ENCODE results near the gene PRSS48. TPM values are rescaled to one million over a fixed set of nuclear protein-coding genes. Genes with fewer than 3 reads are reported as not detected.

The PRSS48 gene, protein sequence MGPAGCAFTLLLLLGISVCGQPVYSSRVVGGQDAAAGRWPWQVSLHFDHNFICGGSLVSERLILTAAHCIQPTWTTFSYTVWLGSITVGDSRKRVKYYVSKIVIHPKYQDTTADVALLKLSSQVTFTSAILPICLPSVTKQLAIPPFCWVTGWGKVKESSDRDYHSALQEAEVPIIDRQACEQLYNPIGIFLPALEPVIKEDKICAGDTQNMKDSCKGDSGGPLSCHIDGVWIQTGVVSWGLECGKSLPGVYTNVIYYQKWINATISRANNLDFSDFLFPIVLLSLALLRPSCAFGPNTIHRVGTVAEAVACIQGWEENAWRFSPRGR
- total RNA-seq (2022; extraction: Qiagen RNA extraction; ENCODE audit: low read depth), result not detected in 5 replicates

DNA sequence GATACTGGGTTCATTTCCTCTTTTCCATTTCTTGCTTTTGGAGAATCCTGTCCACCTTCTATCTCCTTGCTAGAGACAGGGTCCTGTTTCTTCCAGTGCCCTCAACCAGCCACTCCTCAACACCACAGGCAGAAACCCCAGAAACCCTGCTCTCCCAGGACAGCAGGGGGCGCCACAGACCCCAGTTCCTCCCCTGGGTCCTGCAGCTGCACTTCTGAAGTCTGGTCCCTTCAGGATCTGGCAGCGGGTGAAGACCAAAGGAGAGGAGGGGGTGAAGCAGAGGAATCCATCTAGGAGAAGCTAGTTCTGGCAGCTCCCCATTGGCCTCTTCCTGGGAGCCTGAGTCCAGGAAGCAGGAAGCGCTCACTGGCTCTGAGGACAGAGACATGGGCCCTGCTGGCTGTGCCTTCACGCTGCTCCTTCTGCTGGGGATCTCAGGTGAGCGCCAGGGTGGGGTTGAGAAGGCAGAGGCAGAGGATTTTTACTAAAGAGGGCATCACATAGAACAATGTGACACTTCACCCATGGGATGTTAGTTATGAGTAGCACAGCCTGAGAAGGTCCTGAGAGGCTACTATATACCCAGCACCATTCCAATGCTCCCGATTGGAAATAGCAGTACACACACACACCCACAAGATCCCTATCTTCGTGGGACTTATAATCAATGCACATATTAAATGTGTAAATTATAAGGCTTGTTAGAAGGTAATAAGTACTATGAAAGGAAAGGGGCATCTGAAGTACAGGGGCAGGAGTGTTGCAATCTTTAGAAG lies at the start of gene PRSS48:
Gene PRSS48 (plus strand): TSS at position 375 of the 776 bp plus-strand sequence. CDS start 12 bp downstream, at position 387.

DNA sequence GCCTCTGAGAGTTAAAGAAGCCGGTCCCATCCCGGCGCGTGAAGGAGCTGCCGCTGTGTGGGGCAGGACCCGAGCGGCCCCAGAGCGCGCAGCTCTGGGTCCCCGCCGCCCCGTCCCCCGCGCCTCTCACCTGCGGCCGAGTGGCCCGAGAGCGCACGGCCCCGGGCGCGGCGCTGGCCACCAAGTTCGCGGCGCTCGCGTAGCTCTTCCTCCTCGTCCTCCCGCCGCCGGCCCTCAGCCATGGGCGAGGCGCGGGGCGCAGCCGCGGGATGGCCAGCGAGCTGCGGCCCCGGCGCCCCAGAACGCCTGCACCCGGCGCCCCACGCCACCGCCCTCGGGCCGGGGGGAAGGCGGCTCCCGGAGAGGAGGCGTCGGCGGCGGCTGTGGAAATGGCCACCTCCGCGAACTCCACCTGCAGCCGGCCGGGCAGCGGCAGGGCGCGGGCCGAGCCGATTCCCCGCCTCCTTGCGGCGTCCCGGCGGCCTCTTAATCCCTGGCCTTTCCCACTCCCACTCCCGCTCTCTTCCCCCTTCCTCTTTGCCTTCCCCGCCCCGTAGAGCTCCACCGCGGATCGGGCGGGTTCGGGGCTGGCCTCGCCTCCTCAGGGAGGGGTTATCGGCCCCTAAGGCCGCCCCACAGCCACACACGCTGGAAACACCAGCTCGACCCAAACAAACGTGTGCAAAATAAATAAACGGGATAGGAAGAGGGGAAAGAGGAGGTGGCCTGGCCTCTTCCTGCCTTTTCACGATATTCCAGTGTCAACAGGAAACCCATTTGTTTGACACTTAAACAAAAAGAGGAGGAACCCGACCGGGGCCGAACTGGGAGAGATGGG lies 48.4 kb downstream of the PRSS48 start, which contains the start of gene SH3D19:
Gene SH3D19 (minus strand): TSS at position 495 of the 838 bp plus-strand sequence. CDS start 253 bp downstream, at position 242.

Other genes with a start within 250 kb of the PRSS48 start
- 1,705 to 1,885 TPM (median 1,727 TPM) in 5 replicates for gene RPS3A, start 177.5 kb upstream of the PRSS48 start, total RNA-seq (2022; extraction: Qiagen RNA extraction; ENCODE audit: low read depth)
- gene SH3D19, start 48.4 kb downstream of the PRSS48 start, total RNA-seq (2022; extraction: Qiagen RNA extraction; ENCODE audit: low read depth), result 26.7 to 31.5 TPM (median 28.6 TPM) in 5 replicates
- gene FHIP1A, start 132.0 kb downstream of the PRSS48 start, total RNA-seq (2022; extraction: Qiagen RNA extraction; ENCODE audit: low read depth), result 0.05 to 0.43 TPM (median 0.08 TPM) in 5 replicates

Data from A549 treated with CpdA at 1 μM for 4 hours (cell line).